ENCODE measurements around the gene GRIK4. TPM values are rescaled to one million over a fixed set of nuclear protein-coding genes. Genes with fewer than 3 reads are reported as not detected.

The GRIK4 gene
- total and polyA plus RNA-seq, 2 donors (not counting 3 experiments of a cell fraction or from before 2014, with no cell fraction given), result 0.81 to 1.6 TPM

- FAIRE-seq, result no peak
- dilution Hi-C loops (cut with MboI; ENCODE audit: extremely low pct_ligation_motif_present, low sequenced_read_pairs), result no loop called here
These were observed 388.2 kb downstream of the GRIK4 start for GRCh38 chr11:120899720-120900119.

More at GRCh38 chr11:120899720-120900119, 388.2 kb downstream of the GRIK4 start:
- no TSS peak for BruUV-seq (replicated peaks)
- Histone ChIP-seq H3K9me1 (replicated peaks; ENCODE audit: control insufficient read depth, extremely low read depth, insufficient read depth, low read length) (no peaks in the 10 kb centered on the region), H3K9ac (replicated peaks; ENCODE audit: extremely low read depth, insufficient read depth, low read length) (no peak overlapping the region), H3K79me2 (ENCODE audit: control insufficient read depth, insufficient read depth, low read length) (no peaks in the 10 kb centered on the region), H3K4me1 (ENCODE audit: control insufficient read depth, extremely low read depth, insufficient read depth, low read length) (no peaks in the 10 kb centered on the region), H3K4me2 (ENCODE audit: insufficient read depth, low read length) (no peak overlapping the region), H3K4me3 (replicated peaks in 1 of 3; ENCODE audit: insufficient read depth in 1 of 3, low read depth in 1 of 3, low read length in 3 of 3) (no peak overlapping the region), H3K9me3 (replicated peaks; ENCODE audit: control insufficient read depth, insufficient read depth, low read length) (no peaks in the 10 kb centered on the region), H3K27me3 (ENCODE audit: control insufficient read depth in 2 of 2, insufficient read depth in 2 of 2, low read length in 2 of 2) (no peaks in the 10 kb centered on the region), H4K20me1 (replicated peaks; ENCODE audit: control insufficient read depth, extremely low read depth, insufficient read depth, low read length) (no peaks in the 10 kb centered on the region), H3K27ac (ENCODE audit: insufficient read depth, low read depth, low read length) (no peak overlapping the region), H2AFZ (ENCODE audit: low read depth, low read length) (no peak overlapping the region), H3K36me3 (ENCODE audit: control insufficient read depth in 2 of 2, extremely low read depth in 1 of 2, insufficient read depth in 2 of 2, low read length in 2 of 2) (no peaks in the 10 kb centered on the region)
- intact Hi-C loops (cut with micrococcal nuclease), result no loop called here
- no peak for TF ChIP-seq MYC (IDR thresholded peaks at IDR 0.05; ENCODE audit: low read depth, low read length)
- no peak for TF ChIP-seq CTCF (IDR thresholded peaks at IDR 0.05; ENCODE audit: extremely low read depth in 1 of 2, insufficient read depth in 1 of 2, low read depth in 1 of 2, low read length in 2 of 2)
- TF ChIP-seq EZH2 (IDR thresholded peaks at IDR 0.05; ENCODE audit: borderline replicate concordance, low read depth, low read length, severe bottlenecking), result no peak
- TF ChIP-seq, protein P1, sequence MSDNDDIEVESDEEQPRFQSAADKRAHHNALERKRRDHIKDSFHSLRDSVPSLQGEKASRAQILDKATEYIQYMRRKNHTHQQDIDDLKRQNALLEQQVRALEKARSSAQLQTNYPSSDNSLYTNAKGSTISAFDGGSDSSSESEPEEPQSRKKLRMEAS (IDR thresholded peaks at IDR 0.05; ENCODE audit: insufficient read depth, insufficient read length), result no peak
- no peak for TF ChIP-seq GATA2 (IDR thresholded peaks at IDR 0.05; ENCODE audit: insufficient read depth, insufficient read length, low read depth, low read length)
- no peak for TF ChIP-seq FOS (IDR thresholded peaks at IDR 0.05; ENCODE audit: borderline replicate concordance, insufficient read depth, low read length)
- no peak for TF ChIP-seq POLR2A (IDR thresholded peaks at IDR 0.05; ENCODE audit: low read depth, low read length)
- TF ChIP-seq POLR2AphosphoS5 (IDR thresholded peaks at IDR 0.05; ENCODE audit: insufficient read depth, low read depth, low read length), result no peak
- no peak for TF ChIP-seq JUN (IDR thresholded peaks at IDR 0.05; ENCODE audit: borderline replicate concordance, insufficient read depth, insufficient read length, low read depth)
- no peak for DNase-seq (ENCODE audit: low read depth, low spot score)
- ChIA-PET POLR2A (no interaction called here), CTCF (interaction anchor here (1.1 kb wide), 1 partner anchor 53 kb away, joined by 3 read pairs; no protein-coding TSS in a partner anchor)
